SKM-1 treated with dmso at 0.1 percent for 144 hours (cell line): ENCODE data around the gene ALAS1.
A peak's percentile ranks its signal among the peaks of the same experiment; 100 is the strongest.

Source experiments
- DNase-seq: peaks from one replicate; lab custom pipeline; 2025; ENCODE audit not compliant: unreplicated experiment; lab: John Stamatoyannopoulos, UW

ALAS1 gene

GRCh38 chr3:52220380-52221026 lies 22.5 kb downstream of the ALAS1 start:
- peak; percentile 78 for DNase-seq

DNA sequence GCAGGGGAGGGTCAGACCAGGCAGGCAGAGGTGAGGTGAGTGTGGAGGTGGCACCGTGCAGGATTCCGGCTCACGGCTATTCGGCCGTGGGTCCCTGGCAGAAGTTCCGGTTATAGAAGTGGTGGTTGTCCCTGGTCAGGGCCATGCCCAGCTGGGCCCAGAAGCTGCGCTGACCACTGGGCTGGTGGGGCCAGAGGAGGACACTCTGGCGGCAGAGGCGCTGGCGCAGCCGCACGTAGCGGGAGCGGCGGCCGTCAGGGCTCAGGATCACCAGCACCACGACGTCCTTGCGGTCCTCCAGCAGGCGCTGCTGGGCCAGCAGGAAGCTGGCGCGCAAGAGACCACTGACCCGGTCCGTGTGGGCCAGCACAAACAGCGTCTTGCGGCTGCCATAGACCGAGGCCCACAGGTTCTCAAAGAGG lies 23.2 kb downstream of the ALAS1 start:
- DNase-seq = no peak

- no peak for DNase-seq
These were observed 23.8 kb downstream of the ALAS1 start for GRCh38 chr3:52221563-52222318.

DNA sequence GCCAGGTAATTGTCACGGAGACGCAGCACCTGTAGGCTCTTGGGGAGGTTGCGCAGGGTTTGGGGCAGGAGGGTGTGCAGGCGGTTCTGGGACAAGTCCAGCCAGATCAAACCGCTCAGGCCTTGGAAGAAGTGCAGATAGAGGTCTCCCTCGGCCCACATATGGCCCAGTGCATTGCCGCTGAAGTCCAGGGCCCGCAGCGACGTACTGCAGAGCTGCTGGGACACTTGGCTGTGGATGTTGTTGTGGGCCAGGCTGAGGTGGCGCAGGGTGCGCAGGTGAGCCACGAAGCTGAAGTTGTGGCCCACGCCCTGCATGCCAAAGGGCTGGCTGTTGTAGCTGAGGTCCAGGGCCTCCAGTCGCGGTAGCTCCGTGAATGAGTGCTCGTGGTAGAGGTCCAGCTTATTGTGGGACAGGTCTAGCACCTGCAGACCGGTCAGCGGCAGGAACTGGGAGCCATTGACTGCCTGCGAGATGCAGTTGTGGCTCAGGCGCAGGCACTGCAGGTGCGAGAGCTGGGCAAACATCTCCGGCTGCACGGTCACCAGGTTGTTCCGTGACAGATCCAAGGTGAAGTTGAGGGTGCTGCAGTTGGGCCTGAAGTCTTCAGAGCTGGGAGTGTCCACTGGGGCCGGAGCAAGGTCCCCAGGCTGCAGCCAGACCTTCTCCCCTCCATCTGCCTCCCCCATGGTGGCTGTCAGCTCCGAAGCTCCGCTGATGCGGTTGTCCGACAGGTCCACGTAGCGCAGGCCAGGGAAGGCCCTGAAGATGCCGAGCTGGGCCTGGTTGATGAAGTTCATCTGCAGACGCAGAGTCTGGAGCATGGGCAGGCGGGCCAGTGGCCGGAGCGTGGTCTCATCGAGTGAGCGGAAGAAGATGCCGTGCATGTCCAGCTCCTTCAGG lies 24.6 kb downstream of the ALAS1 start:
- no peak for DNase-seq

DNA sequence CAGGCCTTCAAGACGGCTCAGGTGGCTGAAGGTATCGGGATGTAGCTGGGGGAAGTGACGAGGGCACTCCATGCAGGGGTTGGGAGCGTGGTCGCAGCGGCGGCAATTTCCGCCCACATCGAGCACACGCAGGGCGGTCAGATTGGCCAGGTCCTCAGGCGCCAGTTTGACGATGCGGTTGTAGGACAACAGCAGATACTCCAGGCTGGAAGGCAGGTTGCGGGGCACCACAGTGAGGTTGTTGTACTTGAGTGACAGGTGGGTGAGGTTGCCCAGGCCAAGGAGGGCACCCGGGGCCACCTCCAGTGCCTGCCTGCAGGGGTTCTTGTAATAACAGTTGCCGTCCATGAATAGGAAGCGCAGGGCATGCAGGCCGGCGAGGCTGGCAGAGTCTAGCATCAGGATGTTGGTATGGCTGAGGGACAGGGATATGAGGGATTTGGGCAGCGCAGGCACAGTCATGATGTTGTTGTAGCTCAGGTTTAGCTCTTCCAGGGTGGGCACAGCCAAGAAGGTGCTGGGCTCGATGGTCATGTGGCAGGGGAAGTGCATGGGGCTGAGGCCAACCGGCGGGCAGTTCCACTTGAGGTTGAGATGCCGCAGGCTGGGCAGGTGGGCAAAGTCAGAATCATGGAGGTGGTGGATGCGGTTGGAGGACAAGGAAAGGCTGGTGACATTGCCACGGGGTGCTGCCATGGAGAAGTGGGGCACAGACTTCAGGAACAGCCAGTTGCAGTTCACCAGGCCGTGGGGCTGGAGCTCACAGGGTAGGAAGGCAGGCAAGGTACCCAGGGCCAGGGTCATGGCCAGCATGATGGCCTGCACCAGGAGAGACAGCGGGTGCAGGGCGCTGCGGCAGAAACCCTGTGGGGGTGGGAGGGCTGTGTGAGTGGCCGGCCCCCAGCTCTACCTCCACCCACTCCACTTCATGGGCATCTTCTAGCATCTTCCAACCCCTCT lies 25.8 kb downstream of the ALAS1 start:
- DNase-seq = no peak

DNA sequence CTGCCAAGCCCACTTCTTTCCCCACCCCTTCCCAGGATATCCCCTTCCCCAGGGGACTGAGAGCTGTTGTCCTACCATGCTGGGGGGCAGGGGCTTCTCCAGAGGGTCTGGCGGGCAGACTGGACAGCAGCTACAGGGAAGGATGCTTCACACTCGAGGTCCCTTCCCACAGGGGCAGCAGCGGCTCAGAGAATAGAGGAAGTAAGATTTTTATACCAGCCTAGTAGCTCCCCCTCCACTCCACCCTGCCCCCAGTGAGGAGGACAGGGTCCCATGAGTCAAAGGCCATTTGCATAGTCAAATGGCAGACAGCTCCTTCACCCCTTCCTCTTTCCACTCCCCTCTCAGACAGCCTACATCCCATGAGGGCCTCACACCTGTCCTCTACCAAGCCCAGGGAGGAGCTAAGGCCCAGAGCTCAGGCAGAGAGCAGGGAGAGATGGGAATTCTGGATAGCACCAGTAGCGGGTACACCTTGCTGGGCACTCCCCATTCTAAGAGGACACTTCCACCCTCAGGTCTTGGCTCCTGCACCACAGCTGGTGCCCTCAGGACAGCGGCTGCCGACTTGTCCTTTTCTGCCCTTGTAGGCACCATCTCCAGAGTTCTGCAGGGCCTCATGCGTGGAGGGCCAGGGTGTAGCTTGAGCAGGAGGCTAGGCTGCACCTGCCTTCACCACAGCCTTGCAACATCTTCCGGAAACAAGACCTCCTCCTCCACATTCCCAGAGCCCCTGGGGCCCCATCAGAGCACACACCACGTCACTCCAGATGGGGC lies 27.7 kb downstream of the ALAS1 start, which contains the start of gene TLR9:
Gene TLR9 (minus strand): TSS at position 194 of the 777 bp plus-strand sequence. CDS start 116 bp downstream, at position 78.
- DNase-seq = peak; percentile 84

DNA sequence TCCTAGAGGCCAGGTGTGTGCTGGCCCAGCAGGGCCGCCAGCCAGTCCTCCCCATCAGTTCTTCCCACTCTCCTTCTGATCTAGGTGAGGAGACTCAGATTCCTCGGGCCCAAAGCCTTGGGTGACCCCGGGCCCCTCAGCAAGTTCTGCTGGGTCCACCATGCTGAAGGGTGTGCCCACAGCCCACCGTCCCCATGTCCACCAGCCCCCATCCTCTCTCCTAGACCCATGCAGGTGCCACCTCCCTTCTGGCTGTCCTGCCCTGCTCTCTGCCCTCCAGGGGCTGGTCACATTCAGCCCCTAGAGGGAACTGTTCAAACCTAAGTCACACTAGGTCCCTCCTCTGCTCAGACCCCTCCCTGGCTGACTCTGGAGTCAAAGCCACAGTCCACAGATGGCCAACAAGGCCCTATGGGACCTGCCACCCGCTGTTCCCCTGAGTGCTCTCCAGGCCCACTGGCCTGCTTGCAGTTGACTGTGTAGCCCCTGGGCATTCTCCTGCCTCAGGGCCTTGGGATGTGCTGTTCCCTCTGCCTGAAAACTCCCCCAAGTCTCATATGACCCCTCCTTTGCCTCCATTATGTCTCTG lies 28.4 kb downstream of the ALAS1 start:
- no peak for DNase-seq

GRCh38 chr3:52227117-52227516 lies 29.2 kb downstream of the ALAS1 start:
- no peak for DNase-seq

DNA sequence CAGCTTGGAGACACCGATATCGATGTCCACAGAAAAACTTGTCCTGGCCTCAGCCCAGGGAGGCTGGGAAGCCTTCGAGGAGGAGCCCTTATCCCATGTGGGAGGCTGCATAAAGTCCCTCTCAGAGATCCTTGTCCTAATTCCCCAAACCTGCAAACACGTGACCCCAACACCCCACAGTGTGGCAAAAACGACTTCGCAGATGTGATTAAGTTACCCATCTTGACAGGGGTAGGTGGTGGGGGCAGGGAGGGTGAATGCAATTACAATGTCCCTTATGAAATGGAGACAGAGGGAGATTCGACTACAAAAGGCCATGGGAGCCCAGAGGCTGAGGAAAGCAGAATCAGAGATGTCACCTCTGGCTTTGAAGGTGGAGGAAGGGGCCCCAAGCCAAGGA lies 29.8 kb downstream of the ALAS1 start:
- no peak for DNase-seq

- no peak for DNase-seq
These were observed 30.3 kb downstream of the ALAS1 start for GRCh38 chr3:52228266-52228665.

DNA sequence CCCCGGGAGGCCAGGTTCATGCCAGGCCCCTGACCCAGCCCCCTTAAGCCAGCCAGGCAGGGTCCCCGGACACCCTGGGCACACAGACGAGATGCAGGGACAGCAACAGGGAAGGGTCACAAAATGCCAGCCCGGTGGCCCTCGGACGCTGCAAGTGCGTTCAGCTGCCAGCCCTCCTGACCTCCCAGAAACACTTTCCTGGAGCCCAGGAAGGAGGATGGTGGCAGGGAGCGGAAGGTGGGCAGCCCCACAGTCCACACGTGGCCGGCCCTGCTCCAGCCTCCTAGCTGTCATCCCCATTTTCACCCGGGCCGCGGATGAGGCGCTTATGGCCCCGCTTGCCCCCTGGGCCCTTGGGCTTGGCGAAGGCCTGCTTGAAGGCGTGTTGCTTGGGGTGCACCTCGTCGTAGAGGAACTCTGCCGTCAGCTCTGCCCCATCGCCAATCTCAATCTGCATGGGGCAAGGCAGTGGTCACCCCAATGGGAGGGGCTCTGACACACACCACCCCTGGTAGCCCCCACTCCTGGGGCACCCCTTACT lies 30.9 kb downstream of the ALAS1 start:
- DNase-seq = no peak

DNA sequence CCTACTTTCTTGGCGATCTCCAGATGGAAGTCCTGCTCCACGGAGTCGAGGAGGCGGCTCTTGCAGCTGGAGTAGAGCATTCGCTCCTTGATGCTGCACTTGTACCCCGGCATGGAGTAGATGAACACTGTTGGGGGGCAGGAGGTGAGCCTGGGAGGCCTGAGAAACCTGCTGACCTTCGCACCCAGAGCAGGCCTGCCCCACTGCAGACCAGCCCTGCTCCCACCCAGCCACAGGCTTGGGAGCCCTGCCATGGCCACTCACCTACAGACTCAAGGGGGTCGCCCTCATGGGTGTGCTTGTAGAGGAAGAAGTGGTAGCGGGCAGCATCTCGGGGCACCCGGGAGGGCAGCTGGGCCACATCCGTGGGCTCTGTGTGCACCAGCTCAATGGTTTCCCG lies 31.7 kb downstream of the ALAS1 start:
- no peak for DNase-seq

DNA sequence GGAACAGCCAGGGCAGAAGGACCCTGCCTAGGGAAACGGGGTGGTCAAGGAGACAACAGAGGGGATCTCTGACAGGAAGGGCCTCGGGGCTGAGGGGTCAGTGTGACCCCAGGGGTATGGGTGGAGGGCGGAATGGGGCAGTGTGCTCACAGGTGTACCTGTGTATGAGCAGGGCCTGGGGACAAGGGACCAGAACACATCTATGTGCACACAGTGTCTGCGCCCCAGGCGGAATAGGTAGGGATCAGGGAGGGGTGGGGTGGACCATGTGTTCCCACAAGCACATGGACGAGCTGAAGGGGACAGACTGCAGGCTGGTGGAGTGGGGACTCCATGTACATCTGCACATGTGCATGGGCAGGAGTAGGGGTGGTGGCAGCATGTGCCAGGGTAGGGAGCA lies 32.5 kb downstream of the ALAS1 start:
- no peak for DNase-seq

DNA sequence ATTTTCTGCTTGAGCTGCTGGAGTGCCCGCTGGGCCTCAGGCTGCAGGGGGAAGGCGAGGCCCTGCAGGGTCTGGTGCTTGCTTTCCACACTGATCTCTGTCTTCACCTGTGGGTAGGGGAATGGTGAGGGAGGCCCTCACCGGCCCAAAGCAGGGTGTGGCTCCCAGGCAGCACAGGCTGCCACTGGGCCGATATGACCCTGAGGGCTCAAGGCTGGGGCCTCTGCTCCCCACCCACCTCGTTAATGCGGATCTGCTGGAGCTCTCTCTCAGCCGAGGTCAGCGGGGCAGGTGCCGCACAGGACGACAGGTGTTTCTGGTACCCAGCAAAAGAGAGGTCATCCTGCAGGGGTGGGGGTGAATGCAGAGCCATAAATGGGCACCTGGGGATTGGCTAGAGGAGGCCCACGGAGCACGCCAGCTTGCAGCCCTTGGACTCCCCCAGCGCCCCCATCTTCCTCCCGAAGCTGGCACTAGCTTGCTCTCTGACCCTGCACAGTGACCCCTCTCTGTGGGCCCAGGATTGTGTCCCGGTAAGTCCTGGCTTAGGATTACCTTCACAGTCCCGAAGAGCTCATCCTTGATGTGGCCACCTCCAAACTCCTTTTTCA lies 33.0 kb downstream of the ALAS1 start:
- DNase-seq = no peak

GRCh38 chr3:52231502-52232278 lies 33.7 kb downstream of the ALAS1 start:
- DNase-seq = peak; percentile 58

DNA sequence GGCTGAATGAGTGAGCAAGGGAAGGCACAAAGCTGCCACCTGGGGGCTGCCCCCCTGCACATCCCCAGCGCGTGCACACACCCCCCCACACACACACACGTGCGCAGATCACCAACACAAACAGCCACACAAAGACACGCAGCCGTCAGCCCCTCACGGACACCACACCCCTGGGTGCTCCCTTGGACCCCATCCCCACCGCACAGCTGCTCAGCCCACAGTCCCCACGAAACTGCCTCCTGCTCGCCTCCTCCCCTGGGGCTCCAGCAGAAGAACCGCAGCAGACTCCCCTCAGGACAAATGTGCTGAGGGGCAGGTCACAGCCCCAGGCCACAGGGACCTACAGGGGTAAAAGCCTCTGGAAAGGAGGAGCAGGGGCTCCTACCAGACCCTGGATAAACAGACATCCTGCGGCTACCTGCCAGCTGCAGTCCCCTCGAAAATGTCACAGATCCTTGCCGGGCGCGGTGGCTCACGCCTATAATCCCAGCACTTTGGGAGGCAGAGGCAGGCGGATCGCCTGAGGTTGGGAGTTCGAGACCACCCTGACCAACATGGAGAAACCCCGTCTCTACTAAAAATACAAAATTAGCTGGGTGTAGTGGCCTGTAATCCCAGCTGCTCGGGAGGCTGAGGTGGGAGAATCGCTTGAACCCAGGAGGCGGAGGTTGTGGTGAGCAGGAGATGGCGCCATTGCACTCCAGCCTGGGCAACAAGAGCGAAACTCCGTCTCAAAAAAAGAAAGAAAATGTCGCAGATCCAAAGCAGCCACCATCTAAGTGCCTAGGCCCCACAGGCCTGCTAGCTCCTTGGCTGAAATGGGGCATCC lies 34.5 kb downstream of the ALAS1 start:
- DNase-seq = no peak

- no peak for DNase-seq
These were observed 35.2 kb downstream of the ALAS1 start for GRCh38 chr3:52233108-52233591.
